Measurements from ENCODE around the gene EXOC3. TPM values are rescaled to one million over a fixed set of nuclear protein-coding genes. Genes with fewer than 3 reads are reported as not detected.

EXOC3 gene
- total RNA-seq, 1 donor from 2014 or later = 43.9 TPM

DNA sequence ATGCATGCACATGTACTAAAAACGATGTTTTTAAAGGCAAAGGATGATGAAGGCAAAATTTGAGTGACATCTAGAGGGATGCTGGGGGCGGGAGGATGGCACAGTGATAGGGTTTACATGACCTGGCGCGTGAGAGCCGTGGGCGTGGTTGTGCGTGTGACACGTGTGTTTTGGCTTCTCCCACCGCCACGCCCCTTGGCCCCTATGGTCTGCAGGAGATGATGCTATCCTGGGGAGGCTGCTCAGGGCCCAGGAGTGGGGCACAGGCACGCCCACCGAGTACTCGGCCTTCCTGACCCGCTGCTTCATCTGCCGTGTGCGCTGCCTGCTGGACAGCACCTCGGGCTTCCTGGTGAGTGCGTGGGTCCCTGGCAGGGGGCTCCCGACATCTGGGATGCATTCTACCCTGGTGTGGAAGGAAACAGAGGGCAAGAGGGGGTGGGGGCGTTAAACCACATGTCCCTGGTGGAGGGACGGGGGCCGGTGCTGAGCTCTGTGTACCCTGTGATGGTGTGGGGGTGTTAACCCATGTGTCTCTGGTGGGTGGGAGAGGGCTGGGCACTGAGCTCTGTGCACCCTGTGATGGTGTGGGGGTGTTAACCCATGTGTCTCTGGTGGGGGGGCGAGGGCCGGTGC, 19.2 kb upstream of the EXOC3 start:
- no peak for DNase-seq (ENCODE audit: low spot score)
- Mint-ChIP-seq H3K9me3 (ENCODE audit: unreplicated experiment) (no peaks in the 10 kb centered on the region), H3K4me1 (ENCODE audit: unreplicated experiment) (peaks cover 8% of the 10 kb centered on the region), H3K27me3 (ENCODE audit: unreplicated experiment) (peaks cover 9% of the 10 kb centered on the region), H3K27ac (ENCODE audit: unreplicated experiment) (peak overlapping the region; percentile 34), H3K4me3 (ENCODE audit: unreplicated experiment) (no peak overlapping the region), H3K36me3 (ENCODE audit: low read depth, unreplicated experiment) (peaks cover 4% of the 10 kb centered on the region)
- no peak for TF ChIP-seq CTCF (IDR thresholded peaks at IDR 0.05; ENCODE audit: unreplicated experiment)

GRCh38 chr5:424301-425110, 18.5 kb upstream of the EXOC3 start:
- no peak overlapping the region for H3K27ac Mint-ChIP-seq (ENCODE audit: unreplicated experiment)
- H3K27me3 Mint-ChIP-seq (ENCODE audit: unreplicated experiment) = peaks cover 11% of the 10 kb centered on the region
- DNase-seq (ENCODE audit: low spot score) = no peak
- no peak overlapping the region for H3K4me3 Mint-ChIP-seq (ENCODE audit: unreplicated experiment)
- peaks cover 12% of the 10 kb centered on the region for H3K4me1 Mint-ChIP-seq (ENCODE audit: unreplicated experiment)
- TF ChIP-seq CTCF (IDR thresholded peaks at IDR 0.05; ENCODE audit: unreplicated experiment) = no peak
- H3K9me3 Mint-ChIP-seq (ENCODE audit: unreplicated experiment) = no peaks in the 10 kb centered on the region
- H3K36me3 Mint-ChIP-seq (ENCODE audit: low read depth, unreplicated experiment) = peaks cover 4% of the 10 kb centered on the region

DNA sequence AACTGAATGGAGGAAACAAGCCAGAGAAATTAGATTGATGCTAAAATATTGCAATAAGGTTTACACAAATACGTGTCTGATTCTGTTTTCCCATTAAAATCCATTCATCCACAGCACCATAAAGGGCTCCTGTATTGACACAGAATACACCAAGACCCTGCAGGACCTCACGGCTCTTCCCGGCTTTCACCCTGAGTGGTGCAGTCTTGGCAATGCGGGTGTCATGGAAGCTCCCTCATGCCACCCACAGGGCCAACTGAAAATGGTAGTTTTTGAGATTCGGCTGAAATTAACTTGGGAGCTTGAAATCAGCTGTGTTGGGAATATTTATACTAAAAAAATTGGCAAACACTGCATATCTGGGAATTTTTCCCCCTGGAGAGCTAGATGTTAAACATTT, 17.3 kb upstream of the EXOC3 start:
- DNase-seq (ENCODE audit: low spot score) = no peak
- H3K27ac Mint-ChIP-seq (ENCODE audit: unreplicated experiment) = no peak overlapping the region
- H3K27me3 Mint-ChIP-seq (ENCODE audit: unreplicated experiment) = peaks cover 15% of the 10 kb centered on the region
- H3K9me3 Mint-ChIP-seq (ENCODE audit: unreplicated experiment) = no peaks in the 10 kb centered on the region
- no peak for TF ChIP-seq CTCF (IDR thresholded peaks at IDR 0.05; ENCODE audit: unreplicated experiment)
- H3K4me1 Mint-ChIP-seq (ENCODE audit: unreplicated experiment) = peaks cover 9% of the 10 kb centered on the region
- peaks cover 7% of the 10 kb centered on the region for H3K36me3 Mint-ChIP-seq (ENCODE audit: low read depth, unreplicated experiment)
- H3K4me3 Mint-ChIP-seq (ENCODE audit: unreplicated experiment) = no peak overlapping the region

DNA sequence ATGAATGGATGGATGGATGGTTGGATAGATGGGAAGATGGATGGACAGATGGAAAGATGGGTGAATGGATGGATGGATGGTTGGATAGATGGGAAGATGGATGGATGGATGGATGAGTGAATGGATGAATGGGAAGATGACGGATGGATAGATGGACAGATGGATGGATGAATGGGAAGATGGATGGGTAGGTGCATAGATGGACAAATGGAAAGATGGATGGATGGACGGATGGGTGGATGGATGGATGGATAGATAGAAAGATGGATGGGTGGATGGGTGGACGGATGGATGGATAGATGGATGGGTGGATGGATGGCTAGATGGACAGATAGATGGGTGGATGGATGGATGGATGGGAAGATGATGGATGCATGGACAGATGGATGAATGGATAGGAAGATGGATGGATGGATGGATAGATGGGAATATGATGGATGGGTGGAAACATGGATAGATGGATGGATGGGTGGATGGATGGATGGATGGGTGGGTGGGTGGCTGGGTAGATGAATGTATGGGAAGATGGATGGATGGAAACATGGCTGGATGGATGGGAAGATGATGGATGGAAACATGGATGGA, 16.5 kb upstream of the EXOC3 start:
- H3K9me3 Mint-ChIP-seq (ENCODE audit: unreplicated experiment) = no peaks in the 10 kb centered on the region
- peaks cover 7% of the 10 kb centered on the region for H3K36me3 Mint-ChIP-seq (ENCODE audit: low read depth, unreplicated experiment)
- H3K4me1 Mint-ChIP-seq (ENCODE audit: unreplicated experiment) = peaks cover 9% of the 10 kb centered on the region
- no peak overlapping the region for H3K4me3 Mint-ChIP-seq (ENCODE audit: unreplicated experiment)
- no peak for DNase-seq (ENCODE audit: low spot score)
- peak overlapping the region; percentile 28 for H3K27ac Mint-ChIP-seq (ENCODE audit: unreplicated experiment)
- TF ChIP-seq CTCF (IDR thresholded peaks at IDR 0.05; ENCODE audit: unreplicated experiment) = no peak
- H3K27me3 Mint-ChIP-seq (ENCODE audit: unreplicated experiment) = peaks cover 13% of the 10 kb centered on the region

All from endothelial cell (in vitro differentiated cells).